Measurements from ENCODE around the gene SRPK3.

Gene SRPK3

GRCh38 chrX:153782871-153783270 is 2.0 kb downstream of the SRPK3 start:
- WGBS (ENCODE audit: extremely low coverage, insufficient coverage, low lambda C conversion rate): no CpG with 5 or more reads among the region's 14 CpGs
- H2AK5ac ChIP-seq (ENCODE audit: low read length): no peak overlapping the region

GRCh38 chrX:153783378-153784013 is 2.7 kb downstream of the SRPK3 start:
- H3K27ac ChIP-seq (ENCODE audit: low read depth, low read length): no peak overlapping the region
- H2AK5ac ChIP-seq (ENCODE audit: low read length): no peak overlapping the region
- H3K79me1 ChIP-seq (ENCODE audit: low read length): no peaks in the 10 kb centered on the region
- H4K8ac ChIP-seq (ENCODE audit: low read depth, low read length): no peak overlapping the region
- no peak overlapping the region for H2BK15ac ChIP-seq (replicated peaks; ENCODE audit: low read depth)
- DNase-seq: no peak
- H3K56ac ChIP-seq (ENCODE audit: low read length): no peak overlapping the region
- H3K9ac ChIP-seq (ENCODE audit: low read length): no peak overlapping the region
- H3K18ac ChIP-seq (ENCODE audit: low read length): no peak overlapping the region
- H4K5ac ChIP-seq (ENCODE audit: low read length): no peak overlapping the region
- H3K79me2 ChIP-seq (ENCODE audit: control insufficient read depth, insufficient read depth, low read length): no peaks in the 10 kb centered on the region
- no peak overlapping the region for H3K23ac ChIP-seq (ENCODE audit: low read length)
- no peaks in the 10 kb centered on the region for H3K36me3 ChIP-seq (ENCODE audit: control insufficient read depth, insufficient read depth, low read length)
- no peak overlapping the region for H2BK120ac ChIP-seq (ENCODE audit: low read depth, low read length)
- H2BK5ac ChIP-seq (ENCODE audit: low read length): no peak overlapping the region
- no CpG with 5 or more reads among the region's 24 CpGs for WGBS (ENCODE audit: extremely low coverage, insufficient coverage, low lambda C conversion rate)
- no peak overlapping the region for H3K4me2 ChIP-seq (ENCODE audit: low read length)
- no peaks in the 10 kb centered on the region for H3K27me3 ChIP-seq (ENCODE audit: insufficient read depth, low read length, poor library complexity)
- no peak overlapping the region for H3K4ac ChIP-seq (ENCODE audit: low read depth, low read length)
- H3K4me1 ChIP-seq (ENCODE audit: control insufficient read depth, low read depth, low read length): no peaks in the 10 kb centered on the region
- H3K4me3 ChIP-seq (ENCODE audit: low read length): no peak overlapping the region

More at GRCh38 chrX:153782871-153783270, 2.0 kb downstream of the SRPK3 start:
- Histone ChIP-seq H3K27ac (ENCODE audit: low read depth, low read length) (no peak overlapping the region), H3K4me2 (ENCODE audit: low read length) (no peak overlapping the region), H2BK15ac (replicated peaks; ENCODE audit: low read depth) (no peak overlapping the region), H3K79me2 (ENCODE audit: control insufficient read depth, insufficient read depth, low read length) (no peaks in the 10 kb centered on the region), H3K18ac (ENCODE audit: low read length) (no peak overlapping the region), H2BK120ac (ENCODE audit: low read depth, low read length) (no peak overlapping the region), H3K27me3 (ENCODE audit: insufficient read depth, low read length, poor library complexity) (no peaks in the 10 kb centered on the region), H3K56ac (ENCODE audit: low read length) (no peak overlapping the region), H2BK5ac (ENCODE audit: low read length) (no peak overlapping the region), H4K8ac (ENCODE audit: low read depth, low read length) (no peak overlapping the region), H3K79me1 (ENCODE audit: low read length) (no peaks in the 10 kb centered on the region), H3K4me3 (ENCODE audit: low read length) (no peak overlapping the region), H3K4me1 (ENCODE audit: control insufficient read depth, low read depth, low read length) (no peaks in the 10 kb centered on the region), H3K9ac (ENCODE audit: low read length) (no peak overlapping the region), H3K4ac (ENCODE audit: low read depth, low read length) (no peak overlapping the region), H4K5ac (ENCODE audit: low read length) (no peak overlapping the region), H3K23ac (ENCODE audit: low read length) (no peak overlapping the region), H3K36me3 (ENCODE audit: control insufficient read depth, insufficient read depth, low read length) (no peaks in the 10 kb centered on the region)
- no peak for DNase-seq

GRCh38 chrX:153784325-153784967 is 3.6 kb downstream of the SRPK3 start:
- no peak overlapping the region for H3K4ac ChIP-seq (ENCODE audit: low read depth, low read length)
- WGBS (ENCODE audit: extremely low coverage, insufficient coverage, low lambda C conversion rate): no CpG with 5 or more reads among the region's 27 CpGs
- H3K18ac ChIP-seq (ENCODE audit: low read length): no peak overlapping the region
- no peak overlapping the region for H2BK120ac ChIP-seq (ENCODE audit: low read depth, low read length)
- no peak overlapping the region for H2BK5ac ChIP-seq (ENCODE audit: low read length)
- no peak overlapping the region for H3K56ac ChIP-seq (ENCODE audit: low read length)
- no peak overlapping the region for H4K8ac ChIP-seq (ENCODE audit: low read depth, low read length)
- H3K36me3 ChIP-seq (ENCODE audit: control insufficient read depth, insufficient read depth, low read length): no peaks in the 10 kb centered on the region
- no peak for DNase-seq
- no peaks in the 10 kb centered on the region for H3K79me2 ChIP-seq (ENCODE audit: control insufficient read depth, insufficient read depth, low read length)
- no peak overlapping the region for H3K4me3 ChIP-seq (ENCODE audit: low read length)
- no peaks in the 10 kb centered on the region for H3K4me1 ChIP-seq (ENCODE audit: control insufficient read depth, low read depth, low read length)
- no peak overlapping the region for H3K9ac ChIP-seq (ENCODE audit: low read length)
- no peak overlapping the region for H2AK5ac ChIP-seq (ENCODE audit: low read length)
- H3K27ac ChIP-seq (ENCODE audit: low read depth, low read length): no peak overlapping the region
- H3K23ac ChIP-seq (ENCODE audit: low read length): no peak overlapping the region
- no peaks in the 10 kb centered on the region for H3K27me3 ChIP-seq (ENCODE audit: insufficient read depth, low read length, poor library complexity)
- no peak overlapping the region for H2BK15ac ChIP-seq (replicated peaks; ENCODE audit: low read depth)
- no peak overlapping the region for H3K4me2 ChIP-seq (ENCODE audit: low read length)
- H3K79me1 ChIP-seq (ENCODE audit: low read length): no peaks in the 10 kb centered on the region
- no peak overlapping the region for H4K5ac ChIP-seq (ENCODE audit: low read length)

- Histone ChIP-seq H2BK5ac (ENCODE audit: low read length) (no peak overlapping the region), H3K27ac (ENCODE audit: low read depth, low read length) (no peak overlapping the region), H3K4me2 (ENCODE audit: low read length) (no peak overlapping the region), H2BK15ac (replicated peaks; ENCODE audit: low read depth) (no peak overlapping the region), H3K18ac (ENCODE audit: low read length) (no peak overlapping the region), H3K79me1 (ENCODE audit: low read length) (no peaks in the 10 kb centered on the region), H4K5ac (ENCODE audit: low read length) (no peak overlapping the region), H3K79me2 (ENCODE audit: control insufficient read depth, insufficient read depth, low read length) (no peaks in the 10 kb centered on the region), H2AK5ac (ENCODE audit: low read length) (no peak overlapping the region), H4K8ac (ENCODE audit: low read depth, low read length) (no peak overlapping the region), H3K23ac (ENCODE audit: low read length) (no peak overlapping the region), H3K36me3 (ENCODE audit: control insufficient read depth, insufficient read depth, low read length) (no peaks in the 10 kb centered on the region), H3K9ac (ENCODE audit: low read length) (no peak overlapping the region), H3K4me1 (ENCODE audit: control insufficient read depth, low read depth, low read length) (no peaks in the 10 kb centered on the region), H2BK120ac (ENCODE audit: low read depth, low read length) (no peak overlapping the region), H3K4me3 (ENCODE audit: low read length) (no peak overlapping the region), H3K56ac (ENCODE audit: low read length) (no peak overlapping the region), H3K4ac (ENCODE audit: low read depth, low read length) (no peak overlapping the region), H3K27me3 (ENCODE audit: insufficient read depth, low read length, poor library complexity) (no peaks in the 10 kb centered on the region)
- WGBS (ENCODE audit: extremely low coverage, insufficient coverage, low lambda C conversion rate): no CpG with 5 or more reads among the region's 15 CpGs
- DNase-seq: no peak
Measured at GRCh38 chrX:153786669-153787068, 5.8 kb downstream of the SRPK3 start.

GRCh38 chrX:153789654-153790053 is 8.8 kb downstream of the SRPK3 start:
- Histone ChIP-seq H4K8ac (ENCODE audit: low read depth, low read length) (no peak overlapping the region), H3K79me1 (ENCODE audit: low read length) (peaks cover 2% of the 10 kb centered on the region), H3K4me1 (ENCODE audit: control insufficient read depth, low read depth, low read length) (no peaks in the 10 kb centered on the region), H2BK5ac (ENCODE audit: low read length) (no peak overlapping the region), H2AK5ac (ENCODE audit: low read length) (no peak overlapping the region), H2BK15ac (replicated peaks; ENCODE audit: low read depth) (no peak overlapping the region), H3K9ac (ENCODE audit: low read length) (no peak overlapping the region), H3K4me2 (ENCODE audit: low read length) (no peak overlapping the region), H3K4ac (ENCODE audit: low read depth, low read length) (no peak overlapping the region), H3K36me3 (ENCODE audit: control insufficient read depth, insufficient read depth, low read length) (no peaks in the 10 kb centered on the region), H3K56ac (ENCODE audit: low read length) (no peak overlapping the region), H4K5ac (ENCODE audit: low read length) (no peak overlapping the region), H2BK120ac (ENCODE audit: low read depth, low read length) (no peak overlapping the region), H3K27ac (ENCODE audit: low read depth, low read length) (no peak overlapping the region), H3K23ac (ENCODE audit: low read length) (no peak overlapping the region), H3K18ac (ENCODE audit: low read length) (no peak overlapping the region), H3K27me3 (ENCODE audit: insufficient read depth, low read length, poor library complexity) (no peaks in the 10 kb centered on the region), H3K79me2 (ENCODE audit: control insufficient read depth, insufficient read depth, low read length) (peaks cover 11% of the 10 kb centered on the region), H3K4me3 (ENCODE audit: low read length) (no peak overlapping the region)
- no peak for DNase-seq
- WGBS (ENCODE audit: extremely low coverage, insufficient coverage, low lambda C conversion rate): no CpG with 5 or more reads among the region's 12 CpGs
